ENCODE measurements around the gene STARD5.
"Not testable (repeated sequence)": the region's sequence is repeated elsewhere in the genome, so short reads cannot be mapped to it uniquely, and the experiment has no call there.

STARD5 gene

GRCh38 chr15:81331600-81331999 is 7.7 kb upstream of the STARD5 start:
- DNase-seq (ENCODE audit: low spot score): no peak

GRCh38 chr15:81331141-81331540 is 7.2 kb upstream of the STARD5 start:
- DNase-seq (ENCODE audit: low spot score): not testable (repeated sequence)

More at GRCh38 chr15:81331600-81331999, 7.7 kb upstream of the STARD5 start:
- no peak for TF ChIP-seq CTCF (IDR thresholded peaks at IDR 0.05; ENCODE audit: extremely low read depth, missing control alignments)

- DNase-seq (ENCODE audit: low spot score): no peak
- TF ChIP-seq CTCF (IDR thresholded peaks at IDR 0.05; ENCODE audit: extremely low read depth, missing control alignments): no peak
These were observed 6.6 kb upstream of the STARD5 start for GRCh38 chr15:81330366-81331090.

GRCh38 chr15:81329446-81329845 is 5.5 kb upstream of the STARD5 start:
- no peak for DNase-seq (ENCODE audit: low spot score)
- no peak for TF ChIP-seq CTCF (IDR thresholded peaks at IDR 0.05; ENCODE audit: extremely low read depth, missing control alignments)

GRCh38 chr15:81327516-81327915 is 3.6 kb upstream of the STARD5 start:
- no peak for TF ChIP-seq CTCF (IDR thresholded peaks at IDR 0.05; ENCODE audit: extremely low read depth, missing control alignments)
- no peak for DNase-seq (ENCODE audit: low spot score)

- TF ChIP-seq CTCF (IDR thresholded peaks at IDR 0.05; ENCODE audit: extremely low read depth, missing control alignments): no peak
- DNase-seq (ENCODE audit: low spot score): no peak
These were observed 2.7 kb upstream of the STARD5 start for GRCh38 chr15:81326466-81327212.

GRCh38 chr15:81323559-81323943 is 390 bp downstream of the STARD5 start:
- no peak for TF ChIP-seq CTCF (IDR thresholded peaks at IDR 0.05; ENCODE audit: extremely low read depth, missing control alignments)
- no peak for DNase-seq (ENCODE audit: low spot score)
